Stomach (tissue), 4 donors: Measurements from ENCODE around the gene EN2.

Experiments used
- CTCF ChIP-seq, 7 experiments: fragments of 450-650 bp in 4 of 7; fragments of 200-600 bp in 3 of 7; sonication (generic) in 3 of 7; IDR thresholded peaks; one replicate each; pipeline ENCODE4 v1.5.1; 2016 to 2019; ENCODE audit warnings: antibody characterized with exemption in 7 of 7, control low read depth in 2 of 7, mild to moderate bottlenecking in 1 of 7
- POLR2AphosphoS5 ChIP-seq, 3 donors: sonication (generic); formaldehyde crosslinking; IDR thresholded peaks; one replicate each; pipeline ENCODE4 v1.6.1; 2016; ENCODE audit warnings: antibody characterized with exemption in 3 of 3

GRCh38 chr7:155425011-155425340 lies 33.0 kb upstream of the EN2 start:
- no peak for TF ChIP-seq CTCF (IDR thresholded peaks at IDR 0.05)
- no peak for TF ChIP-seq POLR2AphosphoS5 (IDR thresholded peaks at IDR 0.05)
